ENCODE results near the gene ACY1. TPM values are rescaled to one million over a fixed set of nuclear protein-coding genes. Genes with fewer than 3 reads are reported as not detected.

The ACY1 gene
- total RNA-seq, 4 donors from 2014 or later: 31.2 to 49.3 (median 36.8) TPM

DNA sequence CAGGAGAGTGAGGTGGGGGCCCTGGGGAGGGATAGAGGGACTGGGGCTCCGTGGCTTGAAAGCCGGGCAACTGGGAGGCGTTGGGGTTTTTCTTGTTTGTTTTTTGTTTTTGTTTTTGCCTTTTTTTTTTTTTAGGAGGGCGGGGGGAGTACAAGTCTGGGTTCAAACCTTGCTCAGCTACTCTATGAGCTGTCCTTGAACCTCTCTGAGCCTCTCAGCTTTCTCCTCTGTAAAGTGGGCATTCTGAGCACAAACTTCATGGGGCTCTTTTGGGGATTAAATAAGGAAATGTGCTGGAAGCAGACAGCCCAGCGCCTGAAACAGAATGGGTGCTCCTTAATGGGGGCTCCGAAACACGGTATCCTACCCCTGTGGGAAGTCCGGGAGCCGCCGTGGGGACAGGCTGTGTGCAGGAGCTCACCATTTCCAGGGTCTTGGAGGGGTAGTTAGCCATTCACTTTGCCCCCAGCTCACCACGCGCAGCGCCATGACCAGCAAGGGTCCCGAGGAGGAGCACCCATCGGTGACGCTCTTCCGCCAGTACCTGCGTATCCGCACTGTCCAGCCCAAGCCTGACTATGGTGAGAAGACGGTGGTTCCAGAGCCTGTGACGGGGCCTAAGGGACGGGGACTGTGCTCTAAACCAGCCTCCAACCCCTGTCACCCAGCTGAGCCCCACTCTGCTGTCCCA is 388 bp downstream of the ACY1 start:
- Histone ChIP-seq H3K27me3 (no peaks in the 10 kb centered on the region), H3K27ac (peak overlapping the region; percentile 91), H3K9me3 (no peaks in the 10 kb centered on the region), H3K4me3 (peak overlapping the region; percentile 59), H3K36me3 (peaks cover 5% of the 10 kb centered on the region), H3K4me1 (peaks cover 31% of the 10 kb centered on the region)
- DNase-seq (ENCODE audit: low spot score in 2 of 2): no peak
- 38% methylated on average over 10 of the region's 22 CpGs for WGBS
- TF ChIP-seq EP300 (IDR thresholded peaks at IDR 0.05) (no peak), POLR2AphosphoS5 (IDR thresholded peaks at IDR 0.05) (no peak), POLR2A (IDR thresholded peaks at IDR 0.05) (no peak)
- TF ChIP-seq, protein P1, sequence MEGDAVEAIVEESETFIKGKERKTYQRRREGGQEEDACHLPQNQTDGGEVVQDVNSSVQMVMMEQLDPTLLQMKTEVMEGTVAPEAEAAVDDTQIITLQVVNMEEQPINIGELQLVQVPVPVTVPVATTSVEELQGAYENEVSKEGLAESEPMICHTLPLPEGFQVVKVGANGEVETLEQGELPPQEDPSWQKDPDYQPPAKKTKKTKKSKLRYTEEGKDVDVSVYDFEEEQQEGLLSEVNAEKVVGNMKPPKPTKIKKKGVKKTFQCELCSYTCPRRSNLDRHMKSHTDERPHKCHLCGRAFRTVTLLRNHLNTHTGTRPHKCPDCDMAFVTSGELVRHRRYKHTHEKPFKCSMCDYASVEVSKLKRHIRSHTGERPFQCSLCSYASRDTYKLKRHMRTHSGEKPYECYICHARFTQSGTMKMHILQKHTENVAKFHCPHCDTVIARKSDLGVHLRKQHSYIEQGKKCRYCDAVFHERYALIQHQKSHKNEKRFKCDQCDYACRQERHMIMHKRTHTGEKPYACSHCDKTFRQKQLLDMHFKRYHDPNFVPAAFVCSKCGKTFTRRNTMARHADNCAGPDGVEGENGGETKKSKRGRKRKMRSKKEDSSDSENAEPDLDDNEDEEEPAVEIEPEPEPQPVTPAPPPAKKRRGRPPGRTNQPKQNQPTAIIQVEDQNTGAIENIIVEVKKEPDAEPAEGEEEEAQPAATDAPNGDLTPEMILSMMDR (IDR thresholded peaks at IDR 0.05): no peak

DNA sequence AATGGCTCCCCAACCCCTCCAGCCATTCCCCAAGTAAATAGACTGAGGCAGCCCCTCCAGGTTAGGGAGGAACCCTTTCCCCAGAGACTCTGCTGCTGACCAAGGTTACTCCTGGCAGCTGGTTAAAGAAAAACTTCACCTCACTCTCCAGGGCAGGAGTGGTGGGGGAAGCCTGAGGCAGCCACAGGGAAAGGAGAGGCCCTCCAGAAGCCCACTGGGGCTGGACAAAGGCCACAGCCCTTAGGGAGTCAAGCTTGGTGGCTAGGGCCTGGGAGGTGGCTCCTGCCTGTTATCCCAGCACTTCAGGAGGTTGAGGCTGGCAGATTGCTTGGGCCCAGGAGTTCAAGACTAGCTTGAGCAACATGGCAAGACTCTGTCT is 923 bp downstream of the ACY1 start:
- no peaks in the 10 kb centered on the region for H3K9me3 ChIP-seq
- TF ChIP-seq, protein P1 (IDR thresholded peaks at IDR 0.05): no peak
- TF ChIP-seq POLR2A (IDR thresholded peaks at IDR 0.05) (no peak), POLR2AphosphoS5 (IDR thresholded peaks at IDR 0.05) (no peak), EP300 (IDR thresholded peaks at IDR 0.05) (no peak)
- H3K36me3 ChIP-seq: peaks cover 5% of the 10 kb centered on the region
- no peaks in the 10 kb centered on the region for H3K27me3 ChIP-seq
- no peak overlapping the region for H3K4me3 ChIP-seq
- H3K27ac ChIP-seq: peak overlapping the region; percentile 91
- peaks cover 31% of the 10 kb centered on the region for H3K4me1 ChIP-seq
- DNase-seq (ENCODE audit: low spot score in 2 of 2): no peak

DNA sequence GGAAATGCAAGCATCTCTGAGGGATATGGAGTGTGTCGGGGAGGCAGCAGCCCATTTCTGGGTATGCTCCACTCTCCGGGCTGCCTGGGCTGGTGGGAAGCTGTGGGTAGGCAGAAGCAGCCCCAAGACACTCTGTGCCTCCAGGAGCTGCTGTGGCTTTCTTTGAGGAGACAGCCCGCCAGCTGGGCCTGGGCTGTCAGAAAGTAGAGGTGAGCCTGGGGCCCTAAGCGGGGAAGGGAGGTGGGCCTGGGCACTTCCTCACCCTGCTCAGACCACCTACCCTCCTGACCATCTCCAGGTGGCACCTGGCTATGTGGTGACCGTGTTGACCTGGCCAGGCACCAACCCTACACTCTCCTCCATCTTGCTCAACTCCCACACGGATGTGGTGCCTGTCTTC is 1.7 kb downstream of the ACY1 start:
- DNase-seq (ENCODE audit: low spot score in 2 of 2): no peak
- no peak overlapping the region for H3K4me3 ChIP-seq
- H3K4me1 ChIP-seq: peaks cover 31% of the 10 kb centered on the region
- H3K27me3 ChIP-seq: no peaks in the 10 kb centered on the region
- H3K36me3 ChIP-seq: peaks cover 5% of the 10 kb centered on the region
- TF ChIP-seq POLR2A (IDR thresholded peaks at IDR 0.05) (no peak), POLR2AphosphoS5 (IDR thresholded peaks at IDR 0.05) (no peak), EP300 (IDR thresholded peaks at IDR 0.05) (no peak)
- TF ChIP-seq, protein P1 (IDR thresholded peaks at IDR 0.05): no peak
- 68% methylated on average over 5 of the region's 6 CpGs for WGBS
- no peaks in the 10 kb centered on the region for H3K9me3 ChIP-seq
- H3K27ac ChIP-seq: no peak overlapping the region

DNA sequence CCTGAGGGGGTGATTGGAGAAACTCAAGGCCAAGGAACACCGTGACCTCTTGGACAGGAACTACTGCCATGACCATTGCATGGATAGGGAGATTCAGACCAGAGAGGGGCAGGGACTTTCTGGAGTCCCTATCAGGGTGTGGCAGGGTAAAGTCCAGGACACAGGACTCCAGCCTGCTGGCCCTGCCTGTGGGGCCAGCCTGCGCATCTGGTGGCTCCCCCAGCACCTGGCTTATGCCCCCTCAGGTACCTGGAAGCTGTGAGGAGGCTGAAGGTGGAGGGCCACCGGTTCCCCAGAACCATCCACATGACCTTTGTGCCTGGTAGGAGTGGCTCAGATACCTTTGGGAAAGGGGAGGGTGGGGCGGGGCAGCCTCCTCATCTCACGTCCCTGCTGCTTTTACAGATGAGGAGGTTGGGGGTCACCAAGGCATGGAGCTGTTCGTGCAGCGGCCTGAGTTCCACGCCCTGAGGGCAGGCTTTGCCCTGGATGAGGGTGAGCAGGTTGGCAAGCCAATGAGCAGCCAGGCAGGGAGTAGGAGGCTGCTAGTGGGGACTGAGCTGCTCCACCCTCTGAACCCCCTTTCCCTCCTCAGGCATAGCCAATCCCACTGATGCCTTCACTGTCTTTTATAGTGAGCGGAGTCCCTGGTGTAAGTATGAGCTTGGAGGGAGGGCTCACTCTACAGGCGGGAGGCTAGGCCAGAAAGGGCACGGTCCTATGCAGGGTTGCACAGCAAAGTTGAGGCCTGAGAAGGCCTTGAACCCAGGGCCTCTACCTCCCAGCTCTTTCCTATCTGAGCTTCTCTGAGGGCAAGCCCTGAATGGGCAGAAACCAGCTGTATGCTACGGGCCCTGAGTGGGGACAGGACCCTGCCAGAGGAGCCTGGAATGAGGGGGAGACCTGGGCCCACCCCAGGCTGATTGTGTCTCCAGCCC is 2.9 kb downstream of the ACY1 start:
- H3K36me3 ChIP-seq: peaks cover 3% of the 10 kb centered on the region
- no peak overlapping the region for H3K4me3 ChIP-seq
- TF ChIP-seq, protein P1 (IDR thresholded peaks at IDR 0.05): no peak
- TF ChIP-seq POLR2A (IDR thresholded peaks at IDR 0.05) (no peak), EP300 (IDR thresholded peaks at IDR 0.05) (no peak), POLR2AphosphoS5 (IDR thresholded peaks at IDR 0.05) (no peak)
- 70% methylated on average over 8 of the region's 12 CpGs for WGBS
- no peaks in the 10 kb centered on the region for H3K27me3 ChIP-seq
- H3K9me3 ChIP-seq: no peaks in the 10 kb centered on the region
- no peak overlapping the region for H3K27ac ChIP-seq
- DNase-seq (ENCODE audit: low spot score in 2 of 2): no peak
- H3K4me1 ChIP-seq: peaks cover 33% of the 10 kb centered on the region

DNA sequence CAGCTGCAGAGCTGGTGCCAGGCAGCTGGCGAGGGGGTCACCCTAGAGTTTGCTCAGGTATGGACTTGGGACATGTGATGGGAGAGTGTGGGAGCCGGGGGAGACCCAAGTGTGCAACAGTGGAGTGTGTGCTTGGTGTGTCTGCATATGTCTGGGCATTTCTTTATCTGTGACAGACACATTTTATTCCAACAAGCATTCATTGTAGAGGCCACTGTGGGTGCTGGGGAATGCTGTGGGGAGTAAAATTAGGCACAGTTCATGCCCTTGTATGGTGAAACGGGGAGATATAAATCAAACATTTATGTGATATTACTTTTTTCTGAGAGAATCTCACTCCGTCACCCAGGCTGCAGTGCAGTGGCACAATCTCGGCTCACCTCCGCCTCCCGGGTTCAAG is 4.2 kb downstream of the ACY1 start:
- 91% methylated on average over 6 of the region's 7 CpGs for WGBS
- Histone ChIP-seq H3K36me3 (peaks cover 15% of the 10 kb centered on the region), H3K9me3 (no peaks in the 10 kb centered on the region), H3K4me3 (no peak overlapping the region), H3K27me3 (no peaks in the 10 kb centered on the region), H3K4me1 (peaks cover 20% of the 10 kb centered on the region), H3K27ac (no peak overlapping the region)
- TF ChIP-seq POLR2A (IDR thresholded peaks at IDR 0.05) (no peak), POLR2AphosphoS5 (IDR thresholded peaks at IDR 0.05) (no peak), EP300 (IDR thresholded peaks at IDR 0.05) (no peak)
- TF ChIP-seq, protein P1 (IDR thresholded peaks at IDR 0.05): no peak
- DNase-seq (ENCODE audit: low spot score in 2 of 2): no peak

Data from suprapubic skin (tissue), 4 donors.